HepG2 (cell line): ENCODE data around the gene TALDO1. TPM values are rescaled to one million over a fixed set of nuclear protein-coding genes. Genes with fewer than 3 reads are reported as not detected.

Source experiments
- ELF1 ChIP-seq: sonication (generic); formaldehyde crosslinking; IDR thresholded peaks from 2 replicates; pipeline ENCODE4 v1.4.0; 2020; ENCODE audit warnings: missing genetic modification reagents
- FOXA3 ChIP-seq: IDR thresholded peaks from 2 replicates; pipeline ENCODE4 v1.6.1; 2016; ENCODE audit warnings: missing genetic modification reagents, missing compliant biosample characterization
- KIAA2018 ChIP-seq: sonication (generic); formaldehyde crosslinking; IDR thresholded peaks from 2 replicates; pipeline ENCODE4 v1.5.0; 2020; ENCODE audit warnings: mild to moderate bottlenecking, missing genetic modification reagents, borderline replicate concordance
- NFE2 ChIP-seq: sonication (generic); formaldehyde crosslinking; IDR thresholded peaks from 2 replicates; pipeline ENCODE4 v1.4.0; 2020; ENCODE audit warnings: missing genetic modification reagents
- PATZ1 ChIP-seq: sonication (generic); formaldehyde crosslinking; IDR thresholded peaks from 2 replicates; pipeline ENCODE4 v1.4.0; 2020; ENCODE audit warnings: missing genetic modification reagents
- TEAD2 ChIP-seq: sonication (generic); formaldehyde crosslinking; IDR thresholded peaks from 2 replicates; pipeline ENCODE4 v1.9.0; 2021; ENCODE audit warnings: missing genetic modification reagents
- ZBTB26 ChIP-seq: IDR thresholded peaks from 2 replicates; pipeline ENCODE4 v1.6.1; 2016; ENCODE audit warnings: missing compliant biosample characterization, missing genetic modification reagents, borderline replicate concordance
- ZFP41 ChIP-seq: sonication (generic); formaldehyde crosslinking; IDR thresholded peaks from 2 replicates; pipeline ENCODE4 v1.4.0; 2020; ENCODE audit warnings: mild to moderate bottlenecking, missing genetic modification reagents, borderline replicate concordance
- ZFX ChIP-seq: sonication (generic); formaldehyde crosslinking; IDR thresholded peaks from 2 replicates; pipeline ENCODE4 v1.4.0; 2020; ENCODE audit warnings: mild to moderate bottlenecking, low read depth, missing genetic modification reagents, moderate library complexity
- ZNF180 ChIP-seq: sonication (generic); formaldehyde crosslinking; IDR thresholded peaks from 2 replicates; pipeline ENCODE4 v1.4.0; 2020; ENCODE audit warnings: low read depth, missing genetic modification reagents, borderline replicate concordance
- polyA plus RNA-seq, 8 experiments: library from polyadenylated mRNA; depleted of rRNA in 3 of 8; stranded (reverse) in 7 of 8; unstranded in 1 of 8; fragments of >200 nt; fragmentation: Illumina TruSeq in 4 of 8; extraction: Trizol in 4 of 8; gene quantifications; 2 replicates each; pipeline versions ENCODE4 v1.2.1 to v1.2.3, GENCODE V29; 2011 to 2016; ENCODE audit warnings: low read depth in 4 of 8, missing spikeins in 1 of 8, mixed read lengths in 1 of 8; ENCODE audit not compliant: insufficient read depth in 1 of 8
- total RNA-seq, 5 experiments: library from RNA; depleted of rRNA; stranded (reverse); fragments of >200 nt; fragmentation: Illumina TruSeq; extraction: Trizol; gene quantifications; 2 replicates each; pipeline ENCODE4 v1.2.3, GENCODE V29; 2016; ENCODE audit warnings: low read depth in 1 of 5
- TF ChIP-seq, protein P1 (sequence below): sonication (generic); formaldehyde crosslinking; IDR thresholded peaks from 2 replicates; pipeline ENCODE4; 2020; ENCODE audit warnings: missing genetic modification reagents, mild to moderate bottlenecking, borderline replicate concordance

TALDO1 gene
- total and polyA plus RNA-seq, 2 of the 13 experiments (the other 11 are each of a cell fraction or from before 2014, with no cell fraction given) = 107 to 240 TPM

DNA sequence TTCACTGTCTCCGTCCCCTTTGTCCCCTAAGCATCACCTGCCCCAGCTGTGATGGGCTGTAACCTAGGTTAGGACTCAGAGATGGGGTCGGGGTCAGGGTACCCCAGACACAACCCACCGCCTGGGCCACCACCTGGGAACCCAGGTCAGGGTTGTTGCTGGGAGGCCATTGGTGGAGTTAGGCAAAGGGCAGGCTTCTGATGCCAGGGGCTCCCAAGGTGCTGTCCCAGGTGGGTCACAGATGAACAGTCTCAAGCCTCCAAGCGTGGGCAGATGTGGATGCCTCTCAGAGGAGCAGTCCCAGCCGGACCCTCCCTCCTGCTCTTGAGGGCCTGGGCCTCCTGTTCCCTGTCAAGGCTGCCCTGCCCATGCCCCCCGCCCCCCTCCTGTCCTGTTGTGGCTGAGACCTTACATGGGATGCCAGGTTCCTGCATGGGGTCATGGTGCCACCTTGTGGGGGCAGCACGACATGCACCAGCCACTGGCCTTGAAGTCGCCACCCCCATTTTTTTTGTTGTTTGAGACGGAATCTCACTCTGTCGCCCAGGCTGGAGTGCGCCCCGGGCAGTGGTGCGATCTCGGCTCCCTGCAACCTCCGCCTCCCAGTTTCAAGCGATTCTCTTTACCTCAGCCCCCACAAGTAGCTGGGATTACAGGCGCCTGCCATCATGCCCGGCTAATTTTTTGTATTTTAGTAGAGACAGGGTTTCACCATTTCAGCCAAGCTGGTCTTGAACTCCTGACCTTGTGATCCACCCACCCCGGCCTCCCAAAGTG is 17.9 kb downstream of the TALDO1 start (continued):
- TF ChIP-seq PATZ1 (peak; percentile 37; the same call in 1 of the 2 replicates), KIAA2018 (CRISPR knock-in tag) (no peak), TEAD2 (no peak), ELF1 (CRISPR knock-in tag) (no peak), NFE2 (CRISPR knock-in tag) (no peak), ZBTB26 (CRISPR knock-in tag) (no peak), ZNF180 (CRISPR knock-in tag) (no peak), ZFP41 (CRISPR knock-in tag) (0 out of 2 replicates have a peak, but pooled peaks have one; percentile 38), FOXA3 (CRISPR knock-in tag) (no peak), ZFX (peak; percentile 27; the same call in 1 of the 2 replicates)
- TF ChIP-seq, protein P1, sequence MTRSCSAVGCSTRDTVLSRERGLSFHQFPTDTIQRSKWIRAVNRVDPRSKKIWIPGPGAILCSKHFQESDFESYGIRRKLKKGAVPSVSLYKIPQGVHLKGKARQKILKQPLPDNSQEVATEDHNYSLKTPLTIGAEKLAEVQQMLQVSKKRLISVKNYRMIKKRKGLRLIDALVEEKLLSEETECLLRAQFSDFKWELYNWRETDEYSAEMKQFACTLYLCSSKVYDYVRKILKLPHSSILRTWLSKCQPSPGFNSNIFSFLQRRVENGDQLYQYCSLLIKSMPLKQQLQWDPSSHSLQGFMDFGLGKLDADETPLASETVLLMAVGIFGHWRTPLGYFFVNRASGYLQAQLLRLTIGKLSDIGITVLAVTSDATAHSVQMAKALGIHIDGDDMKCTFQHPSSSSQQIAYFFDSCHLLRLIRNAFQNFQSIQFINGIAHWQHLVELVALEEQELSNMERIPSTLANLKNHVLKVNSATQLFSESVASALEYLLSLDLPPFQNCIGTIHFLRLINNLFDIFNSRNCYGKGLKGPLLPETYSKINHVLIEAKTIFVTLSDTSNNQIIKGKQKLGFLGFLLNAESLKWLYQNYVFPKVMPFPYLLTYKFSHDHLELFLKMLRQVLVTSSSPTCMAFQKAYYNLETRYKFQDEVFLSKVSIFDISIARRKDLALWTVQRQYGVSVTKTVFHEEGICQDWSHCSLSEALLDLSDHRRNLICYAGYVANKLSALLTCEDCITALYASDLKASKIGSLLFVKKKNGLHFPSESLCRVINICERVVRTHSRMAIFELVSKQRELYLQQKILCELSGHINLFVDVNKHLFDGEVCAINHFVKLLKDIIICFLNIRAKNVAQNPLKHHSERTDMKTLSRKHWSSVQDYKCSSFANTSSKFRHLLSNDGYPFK (CRISPR knock-in tag) = no peak
